H4 (cell line): ENCODE results near the gene VNN1. TPM values are rescaled to one million over a fixed set of nuclear protein-coding genes. Genes with fewer than 3 reads are reported as not detected.

Experiments
- total RNA-seq: library from RNA; depleted of rRNA; stranded (reverse); fragments of >200 nt; shearing (Covaris generic); gene quantifications from 2 replicates; pipeline ENCODE4 v1.2.3, GENCODE V29; 2014; rRNA removed

The VNN1 gene
- total RNA-seq, 1 experiment from 2014 or later: not detected

Other genes with a start within 250 kb of the VNN1 start
- gene STX7, start 200.9 kb downstream of the VNN1 start, total RNA-seq: 7.9 and 11.2 TPM in 2 replicates
- not detected in 2 replicates for gene TAAR9, start 175.8 kb downstream of the VNN1 start, total RNA-seq
- gene TAAR8, start 161.4 kb downstream of the VNN1 start, total RNA-seq: not detected in 2 replicates
- gene TAAR6, start 143.7 kb downstream of the VNN1 start, total RNA-seq: not detected in 2 replicates
- not detected in 2 replicates for gene TAAR5, start 124.3 kb downstream of the VNN1 start, total RNA-seq
- not detected in 2 replicates for gene TAAR2, start 89.8 kb downstream of the VNN1 start, total RNA-seq
- gene TAAR1, start 54.9 kb downstream of the VNN1 start, total RNA-seq: not detected in 2 replicates
- gene VNN2, start 43.8 kb upstream of the VNN1 start, total RNA-seq: 0.10 and 0.68 TPM in 2 replicates
- gene SLC18B1, start 84.6 kb upstream of the VNN1 start, total RNA-seq: 6.0 and 9.4 TPM in 2 replicates
- 2,146 and 2,177 TPM in 2 replicates for gene RPS12, start 100.5 kb upstream of the VNN1 start, total RNA-seq